ENCODE data around the gene SEMA5B.

SEMA5B gene

GRCh38 chr3:122880624-122881023 lies 146.9 kb downstream of the SEMA5B start:
- H3K4me3 ChIP-seq (ENCODE audit: low read depth, low read length), result no peak overlapping the region
- no peak for TF ChIP-seq CTCF (IDR thresholded peaks at IDR 0.05; ENCODE audit: borderline replicate concordance, insufficient read depth, low read depth, low read length)

GRCh38 chr3:122880173-122880572 lies 147.4 kb downstream of the SEMA5B start:
- H3K4me3 ChIP-seq (ENCODE audit: low read depth, low read length), result no peak overlapping the region
- no peak for TF ChIP-seq CTCF (IDR thresholded peaks at IDR 0.05; ENCODE audit: borderline replicate concordance, insufficient read depth, low read depth, low read length)

- TF ChIP-seq CTCF (IDR thresholded peaks at IDR 0.05; ENCODE audit: borderline replicate concordance, insufficient read depth, low read depth, low read length), result no peak
- H3K4me3 ChIP-seq (ENCODE audit: low read depth, low read length), result no peak overlapping the region
Measured at GRCh38 chr3:122875547-122876127, 151.9 kb downstream of the SEMA5B start.

GRCh38 chr3:122873741-122874515 lies 153.6 kb downstream of the SEMA5B start:
- no peak for TF ChIP-seq CTCF (IDR thresholded peaks at IDR 0.05; ENCODE audit: borderline replicate concordance, insufficient read depth, low read depth, low read length)
- no peak overlapping the region for H3K4me3 ChIP-seq (ENCODE audit: low read depth, low read length)

GRCh38 chr3:122868322-122868721 lies 159.2 kb downstream of the SEMA5B start:
- no peak for TF ChIP-seq CTCF (IDR thresholded peaks at IDR 0.05; ENCODE audit: borderline replicate concordance, insufficient read depth, low read depth, low read length)
- H3K4me3 ChIP-seq (ENCODE audit: low read depth, low read length), result no peak overlapping the region

GRCh38 chr3:122864498-122864897 lies 163.1 kb downstream of the SEMA5B start:
- no peak overlapping the region for H3K4me3 ChIP-seq (ENCODE audit: low read depth, low read length)
- TF ChIP-seq CTCF (IDR thresholded peaks at IDR 0.05; ENCODE audit: borderline replicate concordance, insufficient read depth, low read depth, low read length), result no peak

GRCh38 chr3:122862381-122862780 lies 165.2 kb downstream of the SEMA5B start:
- H3K4me3 ChIP-seq (ENCODE audit: low read depth, low read length), result no peak overlapping the region
- no peak for TF ChIP-seq CTCF (IDR thresholded peaks at IDR 0.05; ENCODE audit: borderline replicate concordance, insufficient read depth, low read depth, low read length)
